Measurements from ENCODE around the gene ECD. TPM values are rescaled to one million over a fixed set of nuclear protein-coding genes. Genes with fewer than 3 reads are reported as not detected.
A peak's percentile ranks its signal among the peaks of the same experiment; 100 is the strongest.

The ECD gene
- 10 to 100 TPM; 30.5 to 31.7 TPM for total RNA-seq

DNA sequence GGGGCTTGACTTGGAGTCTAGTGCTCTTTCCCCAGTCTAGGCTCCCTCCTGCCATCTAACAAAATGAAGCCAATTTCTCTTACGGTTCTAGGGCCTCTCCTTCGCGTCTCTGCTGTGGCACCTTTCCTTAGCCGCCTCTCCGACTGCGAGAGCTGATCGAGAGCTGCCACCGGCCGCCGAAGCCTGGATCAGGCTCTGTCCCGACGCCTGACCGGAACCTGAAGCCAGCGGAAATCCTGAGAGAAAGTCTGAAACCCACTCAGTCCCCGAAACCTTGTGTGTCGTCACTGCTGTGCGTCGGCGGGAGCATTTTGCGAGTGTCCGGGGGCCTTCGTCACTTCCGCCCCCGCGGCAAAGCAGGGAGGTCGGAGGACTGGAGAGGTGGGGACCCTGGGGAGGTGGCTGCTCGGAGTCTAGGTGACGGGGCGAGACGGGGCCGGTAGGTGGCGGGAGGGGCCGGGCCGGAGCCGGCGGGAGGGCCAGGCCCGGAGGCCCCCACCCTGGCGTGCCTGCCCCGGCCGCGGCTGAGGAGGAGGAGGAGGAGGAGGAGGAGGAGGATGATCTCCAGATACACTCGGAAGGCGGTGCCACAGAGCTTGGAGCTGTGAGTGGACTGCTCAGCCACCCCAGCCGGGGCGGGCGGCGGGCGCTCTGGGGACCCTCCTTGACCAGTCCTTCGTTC is at the start of gene ECD, which contains the start of gene FAM149B1:
ECD (minus strand) TSS at position 226 of the 682 bp plus-strand sequence. CDS start 4,071 bp downstream, outside the sequence.
FAM149B1 (plus strand) TSS at position 337 of the 682 bp plus-strand sequence; CDS start at position 558, 221 bp downstream.
- peak within 1 kb of the TSS; percentile 100 for H3K27ac Mint-ChIP-seq
- peaks cover 37% of the 10 kb centered on the region for H3K4me1 Mint-ChIP-seq
- POLR2A ChIA-PET = interaction anchor here (0.7 to 1.0 kb wide), 2 partner anchors 72 to 79 kb away, joined by 3 to 4 read pairs; partner anchors contain the start of genes DNAJC9 and P4HA1
- CTCF ChIA-PET = interaction anchor here (0.6 to 3.2 kb wide), 4 partner anchors 9 to 1593 kb away, joined by 3 to 11 read pairs (median 4); no protein-coding TSS in a partner anchor
- H3K36me3 Mint-ChIP-seq (ENCODE audit: low read depth) = peaks cover 23% of the 10 kb centered on the region
- H3K27me3 Mint-ChIP-seq = no peaks in the 10 kb centered on the region
- no peaks in the 10 kb centered on the region for H3K9me3 Mint-ChIP-seq
- peak within 1 kb of the TSS; percentile 100 for H3K4me3 Mint-ChIP-seq
- peak; percentile 94 for DNase-seq

DNA sequence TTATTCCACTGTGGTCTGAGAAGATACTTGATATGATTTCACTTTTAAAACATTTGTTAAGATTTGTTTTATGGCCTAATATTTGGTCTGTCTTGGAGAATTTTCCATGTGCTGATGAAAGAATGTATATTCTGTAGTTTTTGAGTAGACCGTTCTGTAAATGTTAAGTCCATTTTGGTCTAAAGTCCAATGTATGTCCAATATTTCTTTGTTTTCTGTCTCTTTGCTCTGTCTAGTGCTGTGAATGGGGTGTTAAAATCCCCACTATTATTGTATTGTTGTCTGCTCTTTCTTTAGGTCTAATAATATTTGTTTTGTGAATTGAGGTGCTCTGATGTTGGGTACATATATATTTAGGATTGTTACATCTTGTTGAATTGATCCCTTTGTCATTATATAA is 47.9 kb upstream of the ECD start:
- CTCF ChIA-PET = no interaction called here
- no peak overlapping the region for H3K4me3 Mint-ChIP-seq
- peaks cover 48% of the 10 kb centered on the region for H3K36me3 Mint-ChIP-seq (ENCODE audit: low read depth)

DNA sequence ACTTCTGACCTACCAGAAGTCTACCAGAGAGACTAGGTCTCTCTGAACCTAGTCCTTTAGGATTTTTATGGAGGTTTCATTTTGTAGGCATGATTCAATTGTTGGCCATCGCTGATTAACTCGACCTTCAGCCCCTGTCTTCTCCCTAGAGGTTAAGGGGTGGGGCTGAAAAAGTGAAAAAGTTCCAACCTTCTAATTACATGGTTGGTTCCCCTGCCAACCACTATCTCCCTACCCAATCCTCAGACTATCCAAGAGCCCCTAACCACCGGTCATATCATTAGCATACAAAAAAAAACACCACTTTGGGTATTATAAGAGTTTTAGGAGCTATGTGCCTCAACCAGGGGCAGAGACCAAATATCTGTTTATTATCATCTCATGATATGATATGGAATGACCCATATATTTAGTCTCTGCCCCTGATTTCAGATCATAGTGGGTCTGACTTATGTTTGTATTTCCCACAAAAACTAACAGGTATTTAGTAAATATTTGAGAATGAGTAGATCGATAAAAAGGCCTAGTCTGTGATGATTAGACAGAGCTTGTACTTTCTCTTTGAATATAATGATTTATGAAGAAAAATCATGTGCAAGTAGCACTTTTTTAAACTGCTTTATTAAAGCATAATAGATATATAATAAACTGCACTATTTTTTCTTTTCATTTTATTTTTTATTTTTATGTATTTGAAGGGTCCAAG is 43.5 kb upstream of the ECD start:
- H3K9me3 Mint-ChIP-seq = peaks cover 3% of the 10 kb centered on the region
- H3K27me3 Mint-ChIP-seq = no peaks in the 10 kb centered on the region
- no peaks in the 10 kb centered on the region for H3K4me1 Mint-ChIP-seq
- POLR2A ChIA-PET = no interaction called here
- H3K36me3 Mint-ChIP-seq (ENCODE audit: low read depth) = peaks cover 24% of the 10 kb centered on the region
- CTCF ChIA-PET = no interaction called here
- H3K27ac Mint-ChIP-seq = no peak overlapping the region
- no peak for DNase-seq
- no peak overlapping the region for H3K4me3 Mint-ChIP-seq

More for the DNA sequence above, 47.9 kb upstream of the ECD start:
- Mint-ChIP-seq H3K27me3 (no peaks in the 10 kb centered on the region), H3K27ac (no peak overlapping the region), H3K4me1 (no peaks in the 10 kb centered on the region), H3K9me3 (peaks cover 6% of the 10 kb centered on the region)
- DNase-seq = no peak
- POLR2A ChIA-PET = no interaction called here

DNA sequence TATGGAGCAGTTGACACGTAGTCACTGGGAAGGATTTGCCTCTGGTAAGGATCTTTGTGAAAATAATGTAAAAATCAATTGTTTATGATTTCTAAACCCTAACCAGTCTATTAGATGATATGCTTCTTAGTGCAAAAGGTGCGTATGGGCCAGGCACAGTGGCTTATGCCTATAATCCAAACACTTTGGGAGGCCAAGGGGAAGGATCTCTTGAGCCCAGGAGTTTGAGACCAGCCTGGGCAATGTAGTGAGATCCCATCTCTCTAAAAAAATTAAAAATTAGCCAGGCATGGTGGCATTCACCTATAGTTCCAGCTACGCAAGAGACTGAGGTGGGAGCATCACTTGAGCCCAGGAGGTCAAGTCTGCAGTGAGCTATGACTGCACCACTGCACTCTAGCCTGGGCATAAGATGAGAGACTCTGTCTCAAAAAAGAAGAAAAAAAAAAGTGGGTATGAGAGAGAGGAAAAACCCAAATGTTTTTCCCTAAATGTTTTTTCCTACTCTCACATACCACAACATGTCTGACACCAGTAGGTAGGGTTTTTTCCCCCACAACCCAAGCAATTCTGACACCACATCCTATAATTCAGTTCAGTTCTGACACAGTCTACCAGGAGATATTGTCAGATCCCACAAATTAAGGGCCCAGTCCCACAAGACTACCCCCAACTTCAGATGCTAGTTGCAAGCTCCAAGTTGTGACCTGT is 42.7 kb upstream of the ECD start:
- Mint-ChIP-seq H3K36me3 (ENCODE audit: low read depth) (peaks cover 21% of the 10 kb centered on the region), H3K4me1 (no peaks in the 10 kb centered on the region), H3K27me3 (no peaks in the 10 kb centered on the region), H3K4me3 (no peak overlapping the region), H3K27ac (no peak overlapping the region), H3K9me3 (no peaks in the 10 kb centered on the region)
- ChIA-PET CTCF (no interaction called here), POLR2A (no interaction called here)
- DNase-seq = no peak

DNA sequence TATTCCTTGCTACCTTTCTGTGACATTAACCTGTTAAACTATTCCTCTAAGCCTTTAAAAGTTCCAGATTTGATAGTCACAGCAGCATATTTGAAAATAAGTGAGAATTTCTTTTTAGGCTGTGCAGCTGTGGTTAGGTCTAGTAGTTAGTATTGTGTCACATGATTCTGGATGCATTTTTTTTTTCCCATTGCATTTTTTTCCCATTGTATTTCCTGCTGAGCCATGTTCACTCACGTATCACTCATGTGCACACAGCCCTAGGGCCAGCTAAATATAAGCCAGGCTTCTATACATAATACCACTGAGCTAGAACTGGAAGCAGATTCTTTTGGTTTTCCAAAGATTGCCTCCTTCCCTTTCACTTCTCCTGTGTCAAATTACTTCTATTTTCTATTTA is 41.9 kb upstream of the ECD start:
- ChIA-PET CTCF (interaction anchor here (0.6 to 0.7 kb wide), 3 partner anchors 276 to 1133 kb away, joined by 3 read pairs; no protein-coding TSS in a partner anchor), POLR2A (no interaction called here)
- Mint-ChIP-seq H3K9me3 (no peaks in the 10 kb centered on the region), H3K36me3 (ENCODE audit: low read depth) (peaks cover 19% of the 10 kb centered on the region), H3K27ac (no peak overlapping the region), H3K4me1 (no peaks in the 10 kb centered on the region), H3K4me3 (no peak overlapping the region), H3K27me3 (no peaks in the 10 kb centered on the region)
- no peak for DNase-seq

DNA sequence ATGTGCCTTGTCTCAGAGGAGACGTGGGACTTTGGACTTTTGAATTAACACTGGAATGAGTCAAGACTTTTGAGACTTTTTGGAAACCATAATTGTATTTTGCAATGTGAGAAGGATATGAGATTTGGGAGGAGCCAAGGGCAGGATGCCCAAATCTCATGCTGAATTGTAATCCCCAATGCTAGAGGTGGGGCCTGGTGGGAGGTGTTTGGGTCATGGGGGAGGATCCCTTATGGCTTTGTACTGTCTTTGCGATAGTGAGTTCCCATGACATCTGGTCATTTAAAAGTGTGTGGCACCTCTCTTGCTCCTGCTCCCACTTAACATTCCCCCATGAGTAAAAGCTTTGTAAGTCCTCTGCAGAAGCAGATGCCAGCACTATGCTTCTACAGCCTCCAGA is 40.1 kb upstream of the ECD start:
- Mint-ChIP-seq H3K4me3 (no peak overlapping the region), H3K36me3 (ENCODE audit: low read depth) (peaks cover 8% of the 10 kb centered on the region), H3K4me1 (no peaks in the 10 kb centered on the region), H3K9me3 (no peaks in the 10 kb centered on the region), H3K27ac (no peak overlapping the region), H3K27me3 (no peaks in the 10 kb centered on the region)
- ChIA-PET POLR2A (interaction anchor here (0.5 kb wide), 1 partner anchor 1309 kb away, joined by 3 read pairs; no protein-coding TSS in a partner anchor), CTCF (interaction anchor here (0.6 to 0.9 kb wide), 2 partner anchors 26 kb away, joined by 3 read pairs; no protein-coding TSS in a partner anchor)
- DNase-seq = no peak

DNA sequence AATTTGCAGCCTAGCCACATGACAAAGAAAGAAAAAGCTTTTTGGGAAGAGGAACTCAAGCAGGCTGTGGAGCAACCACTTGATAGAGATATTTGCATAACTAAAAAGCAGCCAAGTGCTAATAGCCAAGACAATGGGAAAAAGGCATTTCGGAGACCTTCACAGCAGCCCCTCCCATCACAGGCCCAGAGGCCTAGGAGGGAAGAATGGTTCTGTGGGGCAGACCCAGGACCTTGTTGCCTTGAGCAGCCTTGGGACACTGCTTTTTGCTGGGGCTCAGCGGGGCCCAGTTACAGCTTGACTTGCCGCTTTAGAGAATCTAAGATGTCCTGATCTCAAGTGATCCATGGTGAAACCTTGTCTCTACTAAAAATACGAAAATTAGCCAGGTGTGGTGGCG is 38.6 kb upstream of the ECD start:
- no peaks in the 10 kb centered on the region for H3K9me3 Mint-ChIP-seq
- no peak overlapping the region for H3K27ac Mint-ChIP-seq
- no peaks in the 10 kb centered on the region for H3K27me3 Mint-ChIP-seq
- peaks cover 8% of the 10 kb centered on the region for H3K36me3 Mint-ChIP-seq (ENCODE audit: low read depth)
- no peak overlapping the region for H3K4me3 Mint-ChIP-seq
- H3K4me1 Mint-ChIP-seq = no peaks in the 10 kb centered on the region
- CTCF ChIA-PET = no interaction called here
- POLR2A ChIA-PET = no interaction called here
- no peak for DNase-seq

DNA sequence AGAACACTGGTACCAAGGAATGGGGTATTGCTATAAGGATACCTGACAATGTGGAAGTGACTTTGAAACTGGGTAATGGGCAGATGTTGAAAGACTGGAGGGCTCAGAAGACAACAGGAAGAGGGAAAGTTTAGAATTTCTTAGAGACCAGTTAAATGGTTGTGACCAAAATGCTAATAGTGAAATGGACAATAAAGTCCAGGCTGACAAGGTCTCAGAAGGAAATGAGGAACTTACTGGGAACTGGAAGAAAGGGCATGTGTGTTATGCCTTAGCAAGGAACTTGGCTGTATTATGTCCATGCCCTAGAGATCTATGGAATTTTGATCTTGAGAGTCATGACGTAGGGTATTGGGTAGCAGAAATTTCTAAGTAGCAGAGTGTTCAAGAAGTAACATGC is 38.1 kb upstream of the ECD start:
- no peak overlapping the region for H3K4me3 Mint-ChIP-seq
- CTCF ChIA-PET = no interaction called here
- H3K27ac Mint-ChIP-seq = no peak overlapping the region
- no peaks in the 10 kb centered on the region for H3K4me1 Mint-ChIP-seq
- no peak for DNase-seq
- peaks cover 5% of the 10 kb centered on the region for H3K36me3 Mint-ChIP-seq (ENCODE audit: low read depth)
- POLR2A ChIA-PET = no interaction called here
- no peaks in the 10 kb centered on the region for H3K27me3 Mint-ChIP-seq
- no peaks in the 10 kb centered on the region for H3K9me3 Mint-ChIP-seq

DNA sequence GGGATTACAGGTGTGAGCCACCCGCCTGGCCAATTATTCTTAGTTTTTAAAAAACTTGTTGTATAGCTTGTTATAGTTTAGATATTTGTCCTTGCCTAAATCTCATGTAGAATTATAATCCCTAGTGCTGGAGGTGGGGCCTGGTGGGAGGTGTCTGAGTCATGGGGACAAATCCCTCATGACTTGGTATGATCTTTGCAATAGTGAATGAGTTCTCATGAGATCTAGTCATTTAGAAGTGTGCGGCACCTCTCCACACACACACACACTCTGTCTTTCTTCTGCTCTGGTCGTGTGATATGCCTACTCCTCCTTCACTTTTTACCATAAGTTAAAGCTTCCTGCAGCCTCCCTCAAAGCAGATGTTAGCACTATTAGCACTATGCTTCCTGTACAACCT is 37.3 kb upstream of the ECD start:
- Mint-ChIP-seq H3K4me3 (no peak overlapping the region), H3K9me3 (no peaks in the 10 kb centered on the region), H3K27ac (no peak overlapping the region), H3K27me3 (no peaks in the 10 kb centered on the region), H3K36me3 (ENCODE audit: low read depth) (peaks cover 7% of the 10 kb centered on the region), H3K4me1 (no peaks in the 10 kb centered on the region)
- CTCF ChIA-PET = interaction anchor here (1.1 kb wide), 1 partner anchor 82 kb away, joined by 3 read pairs; no protein-coding TSS in a partner anchor
- no peak for DNase-seq
- POLR2A ChIA-PET = no interaction called here

DNA sequence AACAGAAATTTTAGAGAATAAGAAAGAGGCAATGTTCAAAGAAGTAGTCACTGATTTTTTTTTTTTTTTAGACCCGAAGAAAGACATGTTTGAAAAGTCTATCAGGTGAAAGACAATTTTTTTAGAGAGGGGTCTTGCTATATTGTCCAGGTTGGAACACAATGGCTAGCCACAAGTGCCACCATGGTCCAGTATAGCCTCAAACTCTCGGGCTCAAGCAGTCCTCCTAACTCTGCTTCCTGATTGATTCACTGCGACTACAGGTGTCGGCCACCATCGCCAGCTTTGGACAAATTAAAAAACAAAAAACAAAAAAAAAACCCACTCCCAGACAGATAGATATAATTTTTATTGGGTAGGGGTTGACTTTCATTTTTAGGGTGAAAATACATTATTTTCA is 22.4 kb upstream of the ECD start:
- H3K9me3 Mint-ChIP-seq = no peaks in the 10 kb centered on the region

DNA sequence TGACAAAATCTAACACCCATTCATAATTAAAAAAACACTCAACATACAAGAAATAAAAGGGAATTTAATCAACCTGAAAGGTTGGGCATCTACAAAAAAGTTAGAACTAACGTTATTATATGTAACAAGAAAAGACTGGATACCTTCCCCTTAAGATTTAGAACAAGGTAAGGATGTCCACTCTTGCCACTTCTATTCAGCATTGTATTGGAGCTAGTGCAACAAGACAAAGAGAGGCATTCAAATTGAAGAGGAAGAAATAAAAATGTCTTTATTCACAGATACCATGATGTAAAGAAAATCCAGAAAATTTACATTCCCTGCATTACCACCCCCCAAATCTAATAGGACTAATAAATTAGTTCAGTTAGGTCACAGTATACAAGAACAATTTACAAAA is 18.5 kb upstream of the ECD start:
- Mint-ChIP-seq H3K27me3 (no peaks in the 10 kb centered on the region), H3K4me1 (no peaks in the 10 kb centered on the region), H3K9me3 (no peaks in the 10 kb centered on the region), H3K36me3 (ENCODE audit: low read depth) (peaks cover 9% of the 10 kb centered on the region), H3K4me3 (no peak overlapping the region), H3K27ac (no peak overlapping the region)
- DNase-seq = no peak
- CTCF ChIA-PET = no interaction called here
- POLR2A ChIA-PET = no interaction called here

More for the DNA sequence above, 22.4 kb upstream of the ECD start:
- CTCF ChIA-PET = interaction anchor here (0.7 kb wide), 1 partner anchor 39 kb away, joined by 5 read pairs; no protein-coding TSS in a partner anchor
- H3K4me3 Mint-ChIP-seq = no peak overlapping the region
- no peak overlapping the region for H3K27ac Mint-ChIP-seq
- no peaks in the 10 kb centered on the region for H3K36me3 Mint-ChIP-seq (ENCODE audit: low read depth)
- POLR2A ChIA-PET = no interaction called here
- no peak for DNase-seq
- no peaks in the 10 kb centered on the region for H3K4me1 Mint-ChIP-seq
- no peaks in the 10 kb centered on the region for H3K27me3 Mint-ChIP-seq

DNA sequence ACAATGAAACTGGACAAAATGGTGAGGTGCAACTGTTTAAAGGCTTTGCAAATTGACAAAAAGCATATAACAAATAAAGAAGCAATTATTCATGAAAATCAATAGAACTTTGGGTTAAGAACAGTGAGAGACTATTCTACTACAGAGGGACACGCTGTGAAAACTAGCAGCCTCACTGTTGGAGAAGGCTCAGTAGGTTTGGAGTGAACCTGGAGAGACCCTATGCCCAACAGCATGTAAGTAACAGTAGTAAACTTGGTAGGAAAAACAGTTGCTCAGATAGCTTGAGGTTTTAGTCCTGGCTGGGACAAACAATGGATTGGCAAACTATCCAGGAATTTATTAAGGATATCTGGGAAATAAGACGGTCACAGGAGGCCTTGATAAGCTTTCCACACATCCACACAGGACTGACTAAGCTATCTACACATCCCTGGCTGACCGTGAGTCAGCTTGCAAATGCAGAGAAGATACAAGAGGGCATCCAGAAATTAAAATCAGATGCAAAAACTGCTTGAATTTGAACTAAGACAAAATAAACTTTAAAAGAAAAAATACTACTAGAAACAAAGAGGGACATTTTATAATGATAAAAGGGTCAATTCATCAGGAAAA is 16.0 kb upstream of the ECD start:
- Mint-ChIP-seq H3K4me3 (no peak overlapping the region), H3K36me3 (ENCODE audit: low read depth) (peaks cover 16% of the 10 kb centered on the region), H3K27me3 (no peaks in the 10 kb centered on the region), H3K27ac (no peak overlapping the region), H3K9me3 (no peaks in the 10 kb centered on the region), H3K4me1 (no peaks in the 10 kb centered on the region)
- DNase-seq = no peak
- CTCF ChIA-PET = interaction anchor here (2.2 kb wide), 1 partner anchor 15 kb away, joined by 11 read pairs; the partner anchor contains the start of genes ECD and FAM149B1
- POLR2A ChIA-PET = no interaction called here

Data from activated CD4-positive, alpha-beta T cell treated with anti-CD3 and anti-CD28 coated beads, Interleukin-2, amount 10 ng/mL, durations not matched to agents 7 days and 5 days (primary cell).